Endothelial cell of umbilical vein (primary cell): ENCODE measurements around the gene TPST1. TPM values are rescaled to one million over a fixed set of nuclear protein-coding genes. Genes with fewer than 3 reads are reported as not detected.

ENCODE experiments used
- BruUV-seq: library from RNA; stranded (reverse); fragments of 400-500 nt; replicated peaks from 2 replicates; lab custom pipeline; 2021; lab: Mats Ljungman, UMichigan
- CTCF ChIA-PET: fragments of 300-600, 350-600 bp; sonication (Branson Sonifier 250); formaldehyde crosslinking; loops from one replicate; lab custom pipeline; 2021; ENCODE audit warnings: antibody characterized with exemption, inconsistent platforms; lab: Charles Lee
- POLR2A ChIA-PET: fragments of 300-600, 350-600 bp; sonication (Branson Sonifier 250); formaldehyde crosslinking; loops from one replicate; lab custom pipeline; 2021; ENCODE audit warnings: antibody characterized with exemption, inconsistent platforms; lab: Charles Lee
- DNase-seq: peaks from one replicate; pipeline ENCODE4 v3.0.0-alpha.2; 2011; ENCODE audit warnings: low read depth, low spot score
- FAIRE-seq: peaks from 2 replicates; lab custom pipeline; 2011; peaks lifted over from hg19 to GRCh38; lab: Jason Lieb, UNC
- H2AFZ ChIP-seq: 2 replicates; pipeline ENCODE4 v1.6.0; 2012; ENCODE audit warnings: low read depth, low read length, control low read depth, inconsistent platforms
- H3K27ac ChIP-seq: 2 replicates; pipeline ENCODE4 v1.5.1; 2011; ENCODE audit warnings: low read depth, mild to moderate bottlenecking, control low read depth, low read length, moderate library complexity; ENCODE audit not compliant: insufficient read depth
- H3K27me3 ChIP-seq, 2 experiments: 2 replicates each; pipeline versions ENCODE4 v1.6.0 to v1.6.1; 2011; ENCODE audit warnings: low read length in 2 of 2, mixed read lengths in 1 of 2; ENCODE audit not compliant: control insufficient read depth in 2 of 2, insufficient read depth in 2 of 2
- H3K36me3 ChIP-seq, 2 experiments: 2 replicates in 1 of 2; 3 replicates in 1 of 2; pipeline ENCODE4 v1.5.1; 2011; ENCODE audit warnings: low read length in 2 of 2, mild to moderate bottlenecking in 1 of 2, moderate library complexity in 1 of 2; ENCODE audit not compliant: control insufficient read depth in 2 of 2, insufficient read depth in 2 of 2; ENCODE audit errors: extremely low read depth in 1 of 2
- H3K4me1 ChIP-seq: 3 replicates; pipeline ENCODE4 v1.5.1; 2011; ENCODE audit warnings: mild to moderate bottlenecking, low read length; ENCODE audit not compliant: control insufficient read depth, insufficient read depth; ENCODE audit errors: extremely low read depth
- H3K4me2 ChIP-seq: 2 replicates; pipeline ENCODE4 v1.6.1; 2011; ENCODE audit warnings: low read length, control low read depth, mixed read lengths; ENCODE audit not compliant: insufficient read depth
- H3K4me3 ChIP-seq, 3 experiments: fragments of 200-600 bp in 1 of 3; sonication (generic), shearing (Covaris generic) in 1 of 3; replicated peaks in 1 of 3; 2 replicates each; pipeline ENCODE4 v1.5.1; 2011 to 2016; ENCODE audit warnings: control low read depth in 3 of 3, low read length in 3 of 3, mild to moderate bottlenecking in 2 of 3, inconsistent platforms in 1 of 3, low read depth in 1 of 3, moderate library complexity in 1 of 3; ENCODE audit not compliant: insufficient read depth in 1 of 3
- H3K79me2 ChIP-seq: 2 replicates; pipeline ENCODE4 v1.6.0; 2012; ENCODE audit warnings: low read length, inconsistent platforms; ENCODE audit not compliant: control insufficient read depth, insufficient read depth
- H3K9ac ChIP-seq: replicated peaks from 2 replicates; pipeline ENCODE3; 2011; ENCODE audit warnings: low read length, control low read depth; ENCODE audit not compliant: insufficient read depth; ENCODE audit errors: extremely low read depth
- H3K9me1 ChIP-seq: replicated peaks from 3 replicates; pipeline ENCODE4 v1.6.0; 2011; ENCODE audit warnings: mild to moderate bottlenecking, low read length; ENCODE audit not compliant: control insufficient read depth, insufficient read depth; ENCODE audit errors: extremely low read depth
- H3K9me3 ChIP-seq: replicated peaks from 2 replicates; pipeline ENCODE4 v1.5.1; 2012; ENCODE audit warnings: low read length, inconsistent platforms; ENCODE audit not compliant: control insufficient read depth, insufficient read depth
- H4K20me1 ChIP-seq: replicated peaks from 2 replicates; pipeline ENCODE3; 2011; ENCODE audit warnings: mild to moderate bottlenecking, low read length; ENCODE audit not compliant: control insufficient read depth, insufficient read depth; ENCODE audit errors: extremely low read depth
- CTCF ChIP-seq, 2 donors: IDR thresholded peaks; 1 replicate in 1 of 2; 2 replicates in 1 of 2; pipeline ENCODE4 v1.5.1; 2011; ENCODE audit warnings: low read length in 2 of 2, mild to moderate bottlenecking in 2 of 2, moderate library complexity in 2 of 2, control low read depth in 1 of 2, inconsistent platforms in 1 of 2, low read depth in 1 of 2; ENCODE audit not compliant: insufficient read depth in 1 of 2; ENCODE audit errors: extremely low read depth in 1 of 2
- EZH2 ChIP-seq: IDR thresholded peaks from 2 replicates; pipeline ENCODE4 v1.6.1; 2012; ENCODE audit warnings: borderline replicate concordance, low read depth, mild to moderate bottlenecking, moderate library complexity, low read length, inconsistent platforms; ENCODE audit not compliant: severe bottlenecking
- FOS ChIP-seq: IDR thresholded peaks from 2 replicates; pipeline ENCODE4 v1.6.1; 2011; ENCODE audit warnings: mild to moderate bottlenecking, low read length, moderate library complexity, borderline replicate concordance; ENCODE audit not compliant: insufficient read depth
- GATA2 ChIP-seq: IDR thresholded peaks from 2 replicates; pipeline ENCODE4 v1.7.0; 2011; ENCODE audit warnings: low read depth, mild to moderate bottlenecking, moderate library complexity, mixed read lengths, low read length; ENCODE audit not compliant: insufficient read length, insufficient read depth
- JUN ChIP-seq: IDR thresholded peaks from 2 replicates; pipeline ENCODE4 v1.6.1; 2011; ENCODE audit warnings: borderline replicate concordance, low read depth; ENCODE audit not compliant: insufficient read length, insufficient read depth
- MAX ChIP-seq: IDR thresholded peaks from 2 replicates; pipeline ENCODE4 v1.6.1; 2011; ENCODE audit not compliant: insufficient read depth, insufficient read length
- MYC ChIP-seq: IDR thresholded peaks from one replicate; pipeline ENCODE4 v1.6.1; 2011; ENCODE audit warnings: mild to moderate bottlenecking, low read depth, low read length
- POLR2A ChIP-seq: IDR thresholded peaks from 2 replicates; pipeline ENCODE4 v1.6.1; 2012; ENCODE audit warnings: low read depth, mild to moderate bottlenecking, control low read depth, low read length
- POLR2AphosphoS5 ChIP-seq: IDR thresholded peaks from 2 replicates; pipeline ENCODE4 v1.6.1; 2012; ENCODE audit warnings: low read depth, mild to moderate bottlenecking, control low read depth, low read length, moderate library complexity; ENCODE audit not compliant: insufficient read depth
- dilution Hi-C: fragments of 300-500 bp; cut with MboI; formaldehyde crosslinking; loops from one replicate; pipeline ENCODE4 v1.15.0; 2019; ENCODE audit warnings: low sequenced_read_pairs; ENCODE audit not compliant: extremely low pct_ligation_motif_present
- intact Hi-C: fragments of 100-400 bp; cut with micrococcal nuclease; formaldehyde crosslinking; loops from one replicate; pipeline ENCODE4 v1.10.0; 2022
- polyA plus RNA-seq, 4 experiments: library from polyadenylated mRNA; depleted of rRNA in 3 of 4; stranded (reverse) in 3 of 4; unstranded in 1 of 4; fragments of >200 nt; gene quantifications; 2 replicates each; pipeline versions ENCODE4 v1.2.1 to v1.2.3, GENCODE V29; 2011 to 2012; ENCODE audit warnings: missing spikeins in 1 of 4
- total RNA-seq: library from RNA; stranded (reverse); gene quantifications from 2 replicates; pipeline ENCODE4 v1.2.3, GENCODE V29; 2021

The TPST1 gene
- total and polyA plus RNA-seq, 2 donors (not counting 3 experiments of a cell fraction or from before 2014, with no cell fraction given): 18.7 to 21.0 TPM

- Histone ChIP-seq H3K4me2 (no peak overlapping the region), H3K9me3 (peaks cover 3% of the 10 kb centered on the region), H3K4me1 (no peaks in the 10 kb centered on the region), H3K36me3 (no peaks in the 10 kb centered on the region), H3K79me2 (no peaks in the 10 kb centered on the region), H3K9ac (no peak overlapping the region), H3K27ac (no peak overlapping the region), H2AFZ (no peak overlapping the region), H3K27me3 (no peaks in the 10 kb centered on the region), H3K9me1 (no peaks in the 10 kb centered on the region), H4K20me1 (no peaks in the 10 kb centered on the region), H3K4me3 (no peak overlapping the region)
- BruUV-seq: no TSS peak
- intact Hi-C loops: no loop called here
- ChIA-PET CTCF (interaction anchor here (1.0 kb wide), 1 partner anchor 10 kb away, joined by 3 read pairs; no protein-coding TSS in a partner anchor), POLR2A (no interaction called here)
- DNase-seq: no peak
- FAIRE-seq: no peak
- TF ChIP-seq GATA2 (no peak), MYC (no peak), EZH2 (no peak), POLR2A (no peak), MAX (no peak), CTCF (IDR thresholded peaks at IDR 0.05; ENCODE audit: extremely low read depth in 1 of 2, insufficient read depth in 1 of 2, low read depth in 1 of 2, low read length in 2 of 2) (no peak), POLR2AphosphoS5 (no peak), JUN (no peak), FOS (no peak)
- dilution Hi-C loops: no loop called here
Observed at GRCh38 chr7:66269978-66270377, 64.8 kb downstream of the TPST1 start.
